Measurements from ENCODE around the gene HIBADH. TPM values are rescaled to one million over a fixed set of nuclear protein-coding genes. Genes with fewer than 3 reads are reported as not detected.

HIBADH gene
- total and polyA plus RNA-seq, 2 donors (not counting 3 experiments of a cell fraction or from before 2014, with no cell fraction given): 22.6 to 30.5 TPM

DNA sequence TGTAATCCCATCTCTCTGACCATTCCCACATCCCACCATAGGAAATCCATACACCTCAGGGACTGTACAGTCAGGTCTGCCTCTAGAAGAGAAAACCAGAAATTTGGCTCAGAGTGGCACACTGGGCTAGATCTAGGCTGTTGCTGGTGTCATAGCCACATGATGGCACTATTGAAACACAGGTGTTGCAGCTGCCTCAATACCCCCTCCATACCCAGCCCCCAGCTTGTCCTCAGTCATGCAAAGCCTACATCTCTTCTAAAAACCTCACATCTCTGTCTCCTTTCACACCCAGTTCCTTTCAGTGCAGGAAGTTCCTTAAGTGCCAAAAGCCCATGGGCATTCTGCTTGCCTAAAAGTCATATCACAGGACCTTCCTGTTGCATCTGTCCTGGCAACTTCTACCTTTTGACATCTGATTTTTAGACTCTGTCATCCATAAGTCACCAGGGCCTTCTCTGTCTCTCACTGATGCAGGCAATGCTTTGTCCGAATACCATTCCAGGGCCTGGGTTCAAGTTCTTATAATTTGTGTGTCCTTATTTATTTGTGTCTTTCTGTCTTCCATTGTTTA is 27.0 kb upstream of the HIBADH start:
- BruUV-seq (replicated peaks): no TSS peak
- H3K4me2 ChIP-seq (ENCODE audit: insufficient read depth, low read length): no peak overlapping the region
- H3K9me1 ChIP-seq (replicated peaks; ENCODE audit: control insufficient read depth, extremely low read depth, insufficient read depth, low read length): no peaks in the 10 kb centered on the region
- no peak overlapping the region for H3K27ac ChIP-seq (ENCODE audit: insufficient read depth, low read depth, low read length)
- dilution Hi-C loops (cut with MboI; ENCODE audit: extremely low pct_ligation_motif_present, low sequenced_read_pairs): no loop called here
- DNase-seq (ENCODE audit: low read depth, low spot score) (peak; percentile 69), FAIRE-seq (peak; percentile 53)
- H3K36me3 ChIP-seq (ENCODE audit: control insufficient read depth in 2 of 2, extremely low read depth in 1 of 2, insufficient read depth in 2 of 2, low read length in 2 of 2): no peaks in the 10 kb centered on the region
- H4K20me1 ChIP-seq (replicated peaks; ENCODE audit: control insufficient read depth, extremely low read depth, insufficient read depth, low read length): no peaks in the 10 kb centered on the region
- no peak overlapping the region for H2AFZ ChIP-seq (ENCODE audit: low read depth, low read length)
- TF ChIP-seq FOS (IDR thresholded peaks at IDR 0.05; ENCODE audit: borderline replicate concordance, insufficient read depth, low read length) (no peak), GATA2 (IDR thresholded peaks at IDR 0.05; ENCODE audit: insufficient read depth, insufficient read length, low read depth, low read length) (no peak), POLR2A (IDR thresholded peaks at IDR 0.05; ENCODE audit: low read depth, low read length) (no peak), EZH2 (IDR thresholded peaks at IDR 0.05; ENCODE audit: borderline replicate concordance, low read depth, low read length, severe bottlenecking) (no peak), POLR2AphosphoS5 (IDR thresholded peaks at IDR 0.05; ENCODE audit: insufficient read depth, low read depth, low read length) (no peak), JUN (IDR thresholded peaks at IDR 0.05; ENCODE audit: borderline replicate concordance, insufficient read depth, insufficient read length, low read depth) (no peak)
- TF ChIP-seq, protein P1, sequence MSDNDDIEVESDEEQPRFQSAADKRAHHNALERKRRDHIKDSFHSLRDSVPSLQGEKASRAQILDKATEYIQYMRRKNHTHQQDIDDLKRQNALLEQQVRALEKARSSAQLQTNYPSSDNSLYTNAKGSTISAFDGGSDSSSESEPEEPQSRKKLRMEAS (IDR thresholded peaks at IDR 0.05; ENCODE audit: insufficient read depth, insufficient read length): no peak
- TF ChIP-seq, protein P2, sequence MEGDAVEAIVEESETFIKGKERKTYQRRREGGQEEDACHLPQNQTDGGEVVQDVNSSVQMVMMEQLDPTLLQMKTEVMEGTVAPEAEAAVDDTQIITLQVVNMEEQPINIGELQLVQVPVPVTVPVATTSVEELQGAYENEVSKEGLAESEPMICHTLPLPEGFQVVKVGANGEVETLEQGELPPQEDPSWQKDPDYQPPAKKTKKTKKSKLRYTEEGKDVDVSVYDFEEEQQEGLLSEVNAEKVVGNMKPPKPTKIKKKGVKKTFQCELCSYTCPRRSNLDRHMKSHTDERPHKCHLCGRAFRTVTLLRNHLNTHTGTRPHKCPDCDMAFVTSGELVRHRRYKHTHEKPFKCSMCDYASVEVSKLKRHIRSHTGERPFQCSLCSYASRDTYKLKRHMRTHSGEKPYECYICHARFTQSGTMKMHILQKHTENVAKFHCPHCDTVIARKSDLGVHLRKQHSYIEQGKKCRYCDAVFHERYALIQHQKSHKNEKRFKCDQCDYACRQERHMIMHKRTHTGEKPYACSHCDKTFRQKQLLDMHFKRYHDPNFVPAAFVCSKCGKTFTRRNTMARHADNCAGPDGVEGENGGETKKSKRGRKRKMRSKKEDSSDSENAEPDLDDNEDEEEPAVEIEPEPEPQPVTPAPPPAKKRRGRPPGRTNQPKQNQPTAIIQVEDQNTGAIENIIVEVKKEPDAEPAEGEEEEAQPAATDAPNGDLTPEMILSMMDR (IDR thresholded peaks at IDR 0.05; ENCODE audit: extremely low read depth in 1 of 2, insufficient read depth in 1 of 2, low read depth in 1 of 2, low read length in 2 of 2): peak; percentile 42 to 72
- H3K4me3 ChIP-seq (replicated peaks in 1 of 3; ENCODE audit: insufficient read depth in 1 of 3, low read depth in 1 of 3, low read length in 3 of 3): no peak overlapping the region
- ChIA-PET CTCF (interaction anchor here (0.6 to 3.3 kb wide), 10 partner anchors 12 to 493 kb away, joined by 3 to 37 read pairs (median 4); no protein-coding TSS in a partner anchor), POLR2A (no interaction called here)
- H3K4me1 ChIP-seq (ENCODE audit: control insufficient read depth, extremely low read depth, insufficient read depth, low read length): peaks cover 10% of the 10 kb centered on the region
- no peaks in the 10 kb centered on the region for H3K9me3 ChIP-seq (replicated peaks; ENCODE audit: control insufficient read depth, insufficient read depth, low read length)
- intact Hi-C loops (cut with micrococcal nuclease): loop anchor here (1.0 to 5.0 kb wide), 5 partner anchors 85 to 493 kb away; no protein-coding TSS in a partner anchor
- no peaks in the 10 kb centered on the region for H3K79me2 ChIP-seq (ENCODE audit: control insufficient read depth, insufficient read depth, low read length)
- no peaks in the 10 kb centered on the region for H3K27me3 ChIP-seq (ENCODE audit: control insufficient read depth in 2 of 2, insufficient read depth in 2 of 2, low read length in 2 of 2)
- no peak overlapping the region for H3K9ac ChIP-seq (replicated peaks; ENCODE audit: extremely low read depth, insufficient read depth, low read length)

Measured in endothelial cell of umbilical vein (primary cell).